Activated CD4-positive, CD25-positive, alpha-beta regulatory T cell treated with anti-CD3 and anti-CD28 coated beads, Interleukin-2, amount 50 U/mL, for 72 hours (primary cell): ENCODE measurements around the gene IMPA2.

Experiments
- DNase-seq: peaks from one replicate; pipeline ENCODE4 v3.0.0; 2021

IMPA2 gene

DNA sequence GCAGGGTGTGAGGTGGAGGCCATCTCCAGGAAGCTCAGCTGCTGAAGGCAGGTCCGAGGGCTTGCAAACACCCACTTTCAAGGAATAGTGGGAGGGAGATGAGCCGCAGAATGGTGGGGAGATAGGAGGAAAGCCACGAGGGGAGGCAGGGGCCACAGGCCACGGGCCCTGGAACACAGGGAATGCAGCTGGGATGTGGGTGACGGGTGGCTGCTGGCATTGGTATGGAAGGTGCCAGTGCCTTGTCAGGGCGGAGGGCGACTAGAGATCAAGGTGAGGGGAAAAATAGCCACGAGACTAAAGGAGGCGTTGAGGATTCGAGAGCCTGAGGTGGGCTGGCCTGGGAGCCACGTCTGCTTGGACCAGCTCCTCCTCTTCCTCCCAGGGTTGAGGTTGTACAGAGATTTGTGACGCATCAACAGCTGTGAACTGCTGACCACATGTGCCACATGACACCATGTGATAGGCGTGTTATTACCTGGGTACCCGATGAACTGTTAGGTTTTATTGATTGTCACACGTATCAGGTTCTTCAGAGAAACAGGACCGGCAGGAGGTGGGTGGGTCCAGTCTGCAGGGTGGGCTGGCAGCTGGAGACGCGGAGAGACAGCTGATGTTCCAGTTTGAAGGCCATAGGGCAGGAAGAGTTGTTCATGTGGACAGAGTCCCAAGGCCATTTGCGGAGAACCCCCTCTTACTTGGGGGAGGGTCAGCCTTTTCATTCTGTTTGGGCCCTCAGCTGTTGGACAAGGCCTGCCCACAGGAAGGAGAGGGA, 9.9 kb downstream of the IMPA2 start:
- DNase-seq: no peak

DNA sequence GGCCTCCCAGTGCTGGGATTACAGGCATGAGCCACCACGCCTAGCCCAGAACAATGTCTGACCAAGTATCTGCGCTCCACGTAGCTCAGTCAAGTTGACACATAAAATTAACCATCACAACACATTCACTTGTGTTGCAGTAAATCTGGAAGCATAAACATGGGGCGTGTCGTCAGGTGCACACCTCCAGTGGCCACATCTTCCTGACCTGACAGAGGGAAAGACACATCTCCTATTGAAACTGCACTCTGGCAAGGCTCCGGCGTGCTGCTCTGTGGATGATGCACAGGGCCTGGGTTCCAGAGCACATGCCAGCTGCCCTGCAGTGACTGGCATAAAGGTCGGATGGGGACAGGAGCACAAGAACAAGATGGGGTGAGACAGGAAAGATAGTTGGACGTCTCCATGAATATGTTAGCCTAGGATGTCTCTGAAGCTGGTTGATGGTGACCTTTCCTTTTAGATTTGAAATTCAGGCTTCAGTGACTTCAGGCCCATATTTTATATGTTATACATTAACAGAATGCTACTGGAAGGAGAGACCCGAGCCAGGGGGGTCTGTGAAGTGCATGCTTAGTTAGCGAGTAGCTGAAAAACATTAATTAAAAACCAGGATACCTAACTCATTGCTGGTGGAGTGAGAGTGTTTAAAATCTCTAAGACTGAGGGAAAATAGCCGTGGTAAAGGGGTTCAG, 10.9 kb downstream of the IMPA2 start:
- DNase-seq: no peak

DNA sequence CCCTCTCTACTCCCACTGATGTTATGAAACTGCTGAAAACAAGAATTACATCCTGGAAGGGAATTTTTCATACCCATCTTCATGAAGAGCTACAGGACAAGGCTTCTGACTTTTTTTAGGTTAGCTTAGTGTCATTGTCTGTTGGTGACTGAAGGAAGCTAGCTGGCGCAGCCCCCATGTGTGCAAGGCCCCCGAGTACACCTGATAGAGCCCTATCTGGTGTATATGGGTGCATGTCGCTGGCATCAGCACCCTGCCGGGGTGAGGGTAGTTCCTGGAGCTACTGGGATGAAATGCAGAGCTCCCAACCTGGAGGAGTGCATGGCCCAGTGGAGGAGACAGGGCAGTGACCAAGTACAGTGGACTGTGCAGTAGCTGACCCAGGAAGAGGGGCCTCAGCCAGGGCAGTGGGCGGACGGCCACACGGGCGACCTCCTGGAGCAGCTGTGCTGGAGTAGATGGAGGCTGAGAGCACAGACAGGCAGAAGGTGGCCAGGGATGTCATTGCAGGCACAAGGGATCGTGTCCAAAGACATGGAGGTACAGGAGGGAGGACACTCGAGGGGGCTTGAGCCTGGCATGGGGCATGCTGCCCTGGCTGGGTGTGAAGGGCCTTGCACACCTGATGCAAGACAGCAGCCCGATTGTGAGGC, 12.1 kb downstream of the IMPA2 start:
- DNase-seq: no peak

DNA sequence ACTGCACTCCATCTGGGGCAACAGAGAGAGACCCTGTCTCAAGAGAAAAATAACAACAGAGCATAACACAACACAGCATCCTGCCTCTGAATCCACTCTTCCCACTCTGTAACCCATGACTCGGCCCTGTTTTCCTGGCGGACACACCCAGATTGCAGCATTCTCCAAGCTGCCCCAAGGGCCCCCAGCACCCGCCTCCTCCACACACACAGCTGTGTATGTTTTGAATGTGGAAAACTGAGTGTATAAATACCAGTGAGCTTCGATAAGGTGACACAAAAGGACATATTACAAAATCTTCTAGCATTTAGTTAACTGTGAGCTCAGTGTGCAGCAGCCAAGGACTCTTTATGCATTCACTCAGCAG, 13.0 kb downstream of the IMPA2 start:
- no peak for DNase-seq

DNA sequence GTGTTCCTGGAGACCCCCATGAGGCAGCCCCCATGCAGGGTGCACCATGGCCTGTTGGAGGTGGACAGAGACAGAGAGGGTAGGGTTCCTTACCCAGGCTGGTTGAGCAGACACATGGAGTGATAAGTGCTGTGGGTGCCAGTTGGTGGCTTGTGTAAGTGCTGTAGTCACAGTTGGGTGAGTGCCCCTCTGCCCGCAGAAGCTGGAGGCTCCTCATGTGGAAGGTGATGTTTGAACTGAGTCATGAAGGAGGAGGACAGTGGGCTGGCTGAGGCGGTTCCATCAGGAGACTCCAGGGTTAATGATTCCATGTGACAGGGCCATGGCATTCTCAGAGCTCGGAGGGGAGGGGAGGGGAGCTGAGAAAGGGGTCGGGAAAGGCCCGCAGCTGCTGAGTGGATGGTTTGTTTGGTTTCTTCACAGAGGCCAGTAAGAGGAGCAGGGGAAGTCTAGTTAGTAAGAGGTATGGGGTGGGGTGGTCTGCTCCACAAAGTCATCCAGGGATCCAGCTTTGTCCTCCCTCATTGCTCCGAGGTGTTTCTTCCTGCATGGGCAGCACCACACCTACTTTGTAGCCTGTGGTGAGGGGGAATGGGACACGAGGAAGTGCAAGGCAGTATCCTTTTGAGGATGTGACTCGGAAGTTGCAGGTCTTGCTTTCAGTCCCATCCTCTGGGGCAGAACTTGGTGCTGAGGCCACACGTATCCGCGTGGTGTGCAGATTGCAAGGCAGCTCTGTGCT, 13.6 kb downstream of the IMPA2 start:
- no peak for DNase-seq

DNA sequence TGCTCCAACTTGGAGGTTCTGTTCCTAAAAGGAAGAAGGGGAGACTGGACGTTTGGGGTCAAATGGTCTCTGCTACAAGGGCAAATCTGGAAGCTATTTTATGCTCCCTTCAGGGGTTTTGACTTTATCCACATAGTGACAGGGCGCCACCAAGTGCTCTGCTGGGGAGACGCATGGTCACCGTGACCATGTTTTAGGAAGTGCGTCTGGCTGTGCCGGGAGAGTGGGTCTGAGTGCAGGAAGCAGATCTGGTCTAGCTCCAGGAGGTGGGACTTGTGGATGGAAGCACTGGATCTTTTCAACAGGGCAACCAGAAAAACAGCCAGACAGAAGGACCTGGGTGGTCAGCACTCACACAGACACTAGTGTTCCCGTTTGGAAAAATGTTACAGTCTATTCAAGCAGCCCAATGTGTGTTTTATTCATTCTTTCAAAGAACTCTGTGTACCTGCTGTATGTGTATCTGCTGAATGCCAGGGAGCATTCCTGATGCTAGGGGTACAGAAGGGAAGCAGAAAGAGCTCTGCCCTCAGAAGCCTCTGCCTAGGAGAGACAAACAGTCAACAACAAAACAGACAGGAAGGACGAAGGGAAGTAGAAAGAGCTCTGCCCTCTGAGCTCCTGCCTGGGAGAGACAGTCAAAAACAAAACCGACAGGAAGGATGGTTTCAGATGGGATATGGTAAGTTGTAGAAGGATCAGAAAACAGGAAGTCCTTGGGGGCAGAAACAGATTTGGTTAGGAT, 14.3 kb downstream of the IMPA2 start:
- DNase-seq: peak; percentile 41

DNA sequence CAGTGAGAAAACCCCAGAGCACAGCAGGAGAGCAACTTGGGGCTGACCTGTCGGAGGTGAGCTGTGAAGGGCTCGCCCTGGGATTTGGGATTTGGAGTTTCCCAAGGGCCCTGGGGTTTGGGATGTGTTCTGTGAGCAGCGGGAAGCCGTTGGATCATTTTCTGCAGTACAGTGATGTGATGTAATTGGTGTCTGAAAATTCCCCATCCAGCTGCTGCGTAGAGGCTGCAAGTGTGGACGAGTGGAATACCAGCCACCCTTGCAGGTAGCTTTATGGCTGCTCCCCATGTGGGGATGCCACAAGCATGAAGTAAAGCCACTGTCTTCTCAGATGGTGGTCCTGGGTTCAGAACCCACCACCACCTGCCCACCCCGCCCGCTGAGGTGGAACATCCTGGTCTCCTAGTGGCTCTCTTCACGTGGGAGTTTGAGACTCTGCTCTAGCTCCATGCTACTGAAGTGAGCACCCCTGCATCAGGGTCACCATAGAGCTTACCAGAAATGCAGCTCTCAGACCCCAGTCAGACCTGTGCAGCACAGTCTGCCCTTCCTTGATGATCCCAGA, 15.0 kb downstream of the IMPA2 start:
- no peak for DNase-seq

DNA sequence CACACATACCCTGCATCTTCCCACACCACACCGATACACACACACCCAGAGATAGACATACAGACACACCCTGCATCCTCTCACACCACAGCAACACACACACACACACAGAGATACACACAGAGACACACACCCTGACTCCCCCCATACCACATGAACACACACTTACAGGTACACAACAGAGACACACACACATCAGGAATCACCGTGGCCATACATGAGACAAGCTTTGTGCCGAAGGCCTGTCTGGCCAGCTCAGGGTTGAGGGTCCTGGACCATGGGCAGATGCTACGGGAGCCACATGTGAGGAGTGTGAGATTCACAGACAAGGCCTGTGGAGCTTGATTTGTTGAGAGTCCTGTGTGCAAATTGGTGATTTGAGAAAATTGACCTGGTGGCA, 15.6 kb downstream of the IMPA2 start:
- no peak for DNase-seq

DNA sequence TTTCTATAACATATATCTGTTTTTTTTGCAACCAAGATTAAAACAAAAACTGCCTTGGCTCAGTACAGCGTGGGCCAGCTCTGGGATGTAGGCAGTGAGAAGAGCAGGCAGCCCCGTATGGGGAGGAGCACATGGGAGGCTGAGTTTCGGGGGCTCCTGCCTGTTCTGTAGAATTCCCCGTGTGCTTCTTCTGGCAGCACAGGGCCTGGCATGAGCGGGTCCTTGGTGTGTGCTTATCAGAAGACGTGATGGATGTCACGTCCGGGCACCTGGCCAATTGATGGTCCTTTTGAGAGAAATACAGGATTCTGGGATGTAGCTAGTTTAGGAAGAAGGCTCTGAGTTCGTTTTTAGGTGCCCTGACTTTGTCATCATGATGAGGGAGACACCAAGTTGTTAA, 16.2 kb downstream of the IMPA2 start:
- DNase-seq: no peak

DNA sequence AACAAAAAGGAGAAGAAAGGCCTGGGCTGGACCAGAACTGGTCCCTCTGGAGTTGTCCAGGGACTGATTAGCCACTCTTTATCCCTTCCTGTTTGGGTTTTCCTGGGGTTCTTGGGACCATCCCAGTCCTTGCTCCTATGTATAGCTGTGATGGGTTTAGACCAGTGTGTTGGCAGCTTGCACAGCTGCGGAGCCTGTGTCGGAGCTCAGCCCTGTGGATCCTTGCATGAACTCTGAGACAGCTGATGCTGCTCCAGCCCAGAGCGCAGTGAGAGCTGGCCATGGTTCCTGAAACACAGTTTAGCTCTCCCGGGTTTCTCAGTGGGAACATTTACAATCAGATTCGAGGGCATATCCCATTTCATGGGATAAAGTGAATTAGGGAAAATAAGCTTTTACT, 16.9 kb downstream of the IMPA2 start:
- DNase-seq: no peak

DNA sequence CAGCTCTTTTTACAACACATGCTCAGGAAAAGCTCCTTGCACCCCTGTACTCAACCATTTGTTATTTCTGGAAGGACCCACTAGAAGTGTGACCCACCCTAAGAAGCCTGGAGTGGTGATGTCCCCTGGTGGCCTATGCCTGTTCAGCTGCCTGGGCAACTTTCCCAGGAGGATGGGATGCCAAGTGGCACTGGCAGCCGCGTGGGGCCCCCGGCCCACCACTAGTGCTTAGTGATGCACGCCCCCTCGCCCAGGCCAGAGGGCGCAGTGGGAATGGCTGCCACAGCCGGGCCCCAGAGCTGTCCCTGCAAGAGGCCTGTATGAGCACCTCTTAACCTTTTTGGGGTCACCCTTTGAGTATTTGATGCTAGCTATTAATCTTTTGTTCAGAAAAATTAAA, 18.1 kb downstream of the IMPA2 start:
- DNase-seq: no peak

DNA sequence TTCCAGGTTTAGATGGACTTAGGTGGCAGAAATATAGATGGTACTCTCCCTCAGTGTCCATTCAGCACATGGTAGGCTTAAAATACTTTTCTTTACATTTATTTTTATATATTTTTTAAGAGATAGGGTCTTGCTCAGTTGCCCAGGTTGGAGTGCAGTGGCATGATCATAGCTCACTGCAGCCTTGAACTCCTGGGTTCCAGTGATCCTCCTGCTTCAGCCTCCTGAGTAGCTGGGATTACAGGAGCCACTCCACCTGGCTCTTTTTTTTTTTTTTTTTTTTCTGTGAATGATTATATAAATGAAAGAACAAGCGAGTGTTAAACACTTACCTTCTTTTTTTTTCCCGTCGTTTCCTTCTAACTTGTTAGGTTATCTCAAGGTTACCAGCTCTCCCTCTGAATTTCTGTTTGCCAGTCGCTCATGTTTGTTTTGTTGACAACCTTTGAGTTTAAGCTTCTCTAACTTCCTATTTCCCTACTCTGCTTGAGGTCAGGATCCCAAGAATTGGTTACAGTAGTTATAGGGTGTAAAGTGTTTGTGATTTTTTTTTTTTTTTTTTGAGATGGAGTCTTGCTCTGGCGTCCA, 18.9 kb downstream of the IMPA2 start:
- DNase-seq: no peak

DNA sequence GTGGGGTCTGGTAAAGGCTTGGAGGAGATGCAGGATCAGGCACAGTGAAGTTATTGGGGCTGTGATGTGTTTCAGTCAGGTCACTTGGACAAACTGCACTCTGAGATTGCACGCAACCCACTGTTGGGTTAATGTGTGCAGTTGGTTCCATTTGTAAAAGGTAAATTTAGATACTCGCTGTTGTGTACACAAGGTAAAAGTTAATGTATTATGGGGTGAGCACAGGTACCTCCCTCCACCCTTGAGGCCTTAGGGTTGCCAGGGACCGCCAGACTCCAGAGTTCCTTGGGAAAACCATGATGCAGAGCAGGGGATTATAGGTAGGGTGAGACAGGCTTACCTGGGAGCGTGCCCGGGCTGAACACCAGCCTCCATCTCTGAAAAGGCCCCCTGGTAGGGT, 20.1 kb downstream of the IMPA2 start:
- no peak for DNase-seq

DNA sequence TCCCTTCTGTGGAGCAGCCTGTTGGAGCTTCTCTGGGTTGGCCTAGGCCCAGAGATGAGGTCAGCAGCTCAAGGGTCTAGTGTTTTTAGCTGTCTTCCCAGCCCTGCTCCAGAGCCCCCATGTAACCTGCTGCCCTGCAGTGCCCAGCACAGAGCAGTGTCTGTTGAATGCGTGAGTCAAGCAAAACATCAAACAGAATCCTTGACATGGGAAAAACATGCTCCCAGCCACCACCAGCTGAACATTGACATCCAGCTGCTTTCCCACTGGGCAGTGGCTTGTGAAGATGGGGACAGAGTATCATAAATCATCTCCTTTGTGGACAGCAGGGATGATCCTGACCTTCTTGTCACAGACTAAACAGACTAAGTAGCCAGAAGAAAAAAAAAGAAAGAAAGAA, 22.6 kb downstream of the IMPA2 start:
- DNase-seq: no peak

DNA sequence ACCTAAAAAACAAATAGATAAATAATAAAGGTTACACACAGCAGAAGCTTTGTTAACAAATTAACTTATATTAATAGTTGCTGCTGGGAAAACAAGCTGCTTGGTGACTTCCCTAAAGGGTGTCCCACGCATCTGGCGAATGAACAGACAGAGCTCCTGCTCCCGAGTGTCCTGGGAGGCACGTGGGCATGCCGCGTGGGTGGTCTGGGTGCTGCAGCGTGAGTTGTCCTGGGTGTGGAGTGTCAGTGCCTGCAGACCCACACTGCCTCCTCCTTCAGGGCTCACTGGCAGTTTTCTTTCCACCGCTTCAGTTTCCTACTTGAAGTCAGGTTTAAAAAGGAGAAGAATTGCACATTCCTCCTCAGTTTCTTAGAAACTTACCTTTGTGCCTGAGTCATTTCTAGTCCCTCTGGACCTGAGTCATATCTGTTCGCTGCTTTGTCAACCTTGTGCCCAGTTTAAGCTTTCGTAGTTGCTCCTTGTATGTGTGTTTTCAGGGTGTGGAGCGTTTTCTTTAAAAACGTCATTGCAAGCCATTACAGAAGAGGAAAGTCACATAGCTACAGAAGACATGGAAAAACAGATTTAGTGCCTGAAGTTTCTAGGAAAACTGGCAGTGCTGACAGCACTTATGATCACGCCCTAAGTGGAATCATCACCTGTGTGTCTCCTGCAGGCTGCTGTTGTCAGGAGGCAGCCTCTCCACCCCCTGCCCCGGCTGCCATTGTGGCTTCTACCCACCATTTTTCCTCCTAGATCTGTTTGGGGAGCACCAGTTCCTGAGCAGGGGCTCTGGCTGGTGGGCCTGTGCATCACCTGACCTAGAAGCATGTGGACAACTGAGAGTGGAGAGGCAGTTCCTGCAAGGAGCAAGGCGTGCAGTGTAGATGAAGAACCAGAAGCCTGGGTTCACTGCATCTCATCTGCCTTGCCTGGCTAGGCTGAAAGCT, 24.5 kb downstream of the IMPA2 start:
- DNase-seq: no peak

DNA sequence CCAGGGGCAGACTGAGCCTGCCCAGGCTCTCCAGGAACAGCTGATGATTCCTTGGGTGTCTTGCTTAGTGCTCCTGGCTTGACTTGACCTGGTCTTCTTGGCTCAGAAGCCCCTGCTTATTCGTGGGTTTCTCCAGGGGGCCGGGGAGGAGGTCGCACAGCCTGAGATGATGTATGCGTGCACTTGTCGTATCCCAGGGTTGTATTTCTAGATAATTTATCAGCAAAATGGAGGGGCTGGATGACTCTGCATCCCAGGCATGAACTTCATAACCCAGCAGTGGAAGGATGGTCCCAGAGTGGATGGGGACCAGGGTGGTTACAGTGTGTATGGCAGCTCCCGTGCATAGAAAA, 25.2 kb downstream of the IMPA2 start:
- DNase-seq: no peak

DNA sequence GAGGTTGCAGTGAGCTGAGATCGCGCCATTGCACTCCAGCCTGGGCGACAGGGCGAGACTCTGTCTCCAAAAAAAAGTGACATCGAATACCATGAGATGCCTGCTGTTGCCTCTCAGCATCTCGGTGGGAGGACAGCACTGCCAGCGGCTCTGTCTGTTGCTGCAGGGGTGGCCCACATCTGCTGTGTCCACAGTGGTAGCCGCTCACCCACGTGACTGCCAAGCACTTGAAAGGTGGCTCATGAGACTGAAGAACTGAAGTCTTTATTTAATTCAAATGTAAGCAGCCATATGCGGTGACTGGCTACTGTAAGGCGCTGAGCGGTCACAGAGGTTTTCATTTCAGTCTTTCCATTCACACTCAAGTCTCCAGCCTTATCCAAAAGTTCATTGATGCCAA, 25.8 kb downstream of the IMPA2 start:
- DNase-seq: no peak

DNA sequence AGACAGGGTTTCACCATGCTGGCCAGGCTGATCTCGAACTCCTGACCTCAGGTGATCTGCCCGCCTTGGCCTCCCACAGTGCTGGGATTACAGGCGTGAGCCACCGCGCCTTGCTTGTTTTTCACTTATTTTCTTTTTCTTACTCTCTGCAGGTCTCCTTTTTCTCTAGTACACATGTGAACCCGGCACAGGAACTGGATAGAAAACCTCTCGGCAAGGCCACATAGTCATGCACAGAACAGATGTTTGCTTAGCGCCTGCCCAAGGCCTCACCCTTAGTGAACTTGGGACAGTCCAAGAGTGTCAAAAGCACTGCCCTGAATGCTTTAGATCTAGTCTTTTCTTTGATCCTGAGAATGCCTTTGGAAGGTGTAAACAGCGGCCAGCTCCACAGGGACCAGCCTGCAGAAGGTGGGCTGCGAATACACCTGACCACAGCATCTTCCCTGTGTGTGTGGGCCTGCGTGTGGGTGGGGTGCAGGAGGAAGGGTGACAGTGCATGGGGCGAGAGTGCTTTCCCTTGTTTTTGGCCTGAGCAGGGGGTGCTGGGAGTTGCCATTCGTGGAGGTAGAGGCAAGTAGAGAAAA, 27.0 kb downstream of the IMPA2 start:
- DNase-seq: no peak

DNA sequence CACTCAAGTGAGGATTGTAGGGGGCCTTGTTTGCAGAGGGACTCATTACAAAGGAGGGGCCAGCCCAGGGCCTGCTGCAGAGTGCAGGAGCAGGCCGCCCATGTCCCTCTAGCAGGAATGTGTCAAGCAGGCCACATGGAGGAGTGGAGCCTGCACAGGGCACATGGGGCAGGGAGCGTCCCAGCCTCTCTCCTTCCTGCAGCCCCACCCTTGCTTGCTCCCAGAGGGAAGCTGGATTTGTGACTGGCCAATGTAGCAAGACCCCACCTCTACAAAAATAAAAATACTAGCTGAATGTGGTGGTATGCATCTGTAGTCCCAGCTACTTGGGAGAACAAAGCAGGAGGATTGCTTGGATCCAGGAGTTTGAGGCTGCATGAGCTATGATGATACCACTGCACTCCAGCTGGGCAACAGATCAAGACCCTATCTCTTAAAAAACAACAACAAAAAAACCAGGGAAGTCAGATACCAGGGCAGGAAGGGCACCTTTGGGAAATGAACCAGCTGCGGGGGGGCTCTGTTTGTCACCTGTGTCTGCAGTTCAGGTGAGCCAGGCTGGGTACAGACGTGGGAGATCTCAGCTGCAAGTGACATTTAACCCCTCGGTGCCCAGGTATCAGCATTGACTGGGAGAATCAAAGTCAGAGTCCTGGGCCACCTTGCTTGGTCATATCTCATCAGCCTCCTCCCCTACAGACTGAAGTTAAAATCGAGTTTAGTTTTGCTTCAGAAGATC, 27.7 kb downstream of the IMPA2 start:
- no peak for DNase-seq

DNA sequence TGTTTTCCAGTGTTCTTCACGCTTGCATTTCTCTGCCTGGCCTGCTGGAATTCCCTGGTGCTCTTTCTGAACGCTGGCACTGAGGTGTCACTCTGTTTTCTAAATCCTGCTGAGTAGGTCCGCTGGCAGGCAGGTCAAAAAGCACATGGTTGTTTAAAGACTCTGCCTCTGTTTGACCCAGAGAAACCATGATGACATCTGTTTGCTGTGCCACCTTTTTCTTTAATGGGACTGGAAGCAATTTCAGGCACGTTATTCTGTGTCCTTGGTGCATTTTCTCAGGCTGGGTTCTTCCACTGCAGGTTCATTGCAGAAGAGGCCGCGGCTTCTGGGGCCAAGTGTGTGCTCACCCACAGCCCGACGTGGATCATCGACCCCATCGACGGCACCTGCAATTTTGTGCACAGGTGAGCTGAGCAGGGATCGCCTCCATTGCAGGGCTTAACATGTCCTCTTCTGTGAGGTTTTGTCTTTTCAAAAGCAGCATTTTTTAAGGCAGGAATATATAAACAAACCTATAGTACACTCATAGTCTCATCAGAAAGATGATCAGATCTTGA, 28.4 kb downstream of the IMPA2 start:
- no peak for DNase-seq
